Measurements from ENCODE around the gene MYOT. TPM values are rescaled to one million over a fixed set of nuclear protein-coding genes. Genes with fewer than 3 reads are reported as not detected.
"Not testable (repeated sequence)": the region's sequence is repeated elsewhere in the genome, so short reads cannot be mapped to it uniquely, and the experiment has no call there.

The MYOT gene
- total RNA-seq, result not detected in 2 replicates

GRCh38 chr5:137867664-137868063 lies at the start of gene MYOT:
Gene MYOT (plus strand): TSS chr5:137867860. CDS start chr5:137870652, 2,792 bp downstream.
- no peak for DNase-seq (ENCODE audit: low read depth, low spot score)

GRCh38 chr5:137819766-137820165 lies 47.9 kb upstream of the MYOT start:
- DNase-seq (ENCODE audit: low read depth, low spot score), result no peak

GRCh38 chr5:137822158-137822764 lies 45.4 kb upstream of the MYOT start:
- DNase-seq (ENCODE audit: low read depth, low spot score), result no peak

- no peak for DNase-seq (ENCODE audit: low read depth, low spot score)
These were observed 44.7 kb upstream of the MYOT start for GRCh38 chr5:137822984-137823383.

GRCh38 chr5:137825165-137825564 lies 42.5 kb upstream of the MYOT start:
- no peak for DNase-seq (ENCODE audit: low read depth, low spot score)

GRCh38 chr5:137826067-137826466 lies 41.6 kb upstream of the MYOT start:
- no peak for DNase-seq (ENCODE audit: low read depth, low spot score)

- DNase-seq (ENCODE audit: low read depth, low spot score), result no peak
These were observed 39.5 kb upstream of the MYOT start for GRCh38 chr5:137828180-137828579.

GRCh38 chr5:137828664-137829063 lies 39.0 kb upstream of the MYOT start:
- no peak for DNase-seq (ENCODE audit: low read depth, low spot score)

- no peak for DNase-seq (ENCODE audit: low read depth, low spot score)
These were observed 36.6 kb upstream of the MYOT start for GRCh38 chr5:137831105-137831504.

GRCh38 chr5:137831526-137831925 lies 36.1 kb upstream of the MYOT start:
- DNase-seq (ENCODE audit: low read depth, low spot score), result no peak

GRCh38 chr5:137832416-137832815 lies 35.2 kb upstream of the MYOT start:
- no peak for DNase-seq (ENCODE audit: low read depth, low spot score)

GRCh38 chr5:137833463-137833862 lies 34.2 kb upstream of the MYOT start:
- no peak for DNase-seq (ENCODE audit: low read depth, low spot score)

- no peak for DNase-seq (ENCODE audit: low read depth, low spot score)
These were observed 33.1 kb upstream of the MYOT start for GRCh38 chr5:137834498-137835049.

- no peak for DNase-seq (ENCODE audit: low read depth, low spot score)
These were observed 31.4 kb upstream of the MYOT start for GRCh38 chr5:137836298-137836697.

- DNase-seq (ENCODE audit: low read depth, low spot score), result no peak
These were observed 30.7 kb upstream of the MYOT start for GRCh38 chr5:137836997-137837396.

GRCh38 chr5:137837491-137838394 lies 29.9 kb upstream of the MYOT start:
- DNase-seq (ENCODE audit: low read depth, low spot score), result no peak

GRCh38 chr5:137838976-137839375 lies 28.7 kb upstream of the MYOT start:
- no peak for DNase-seq (ENCODE audit: low read depth, low spot score)

- no peak for DNase-seq (ENCODE audit: low read depth, low spot score)
These were observed 25.4 kb upstream of the MYOT start for GRCh38 chr5:137842296-137842695.

- no peak for DNase-seq (ENCODE audit: low read depth, low spot score)
These were observed 23.9 kb upstream of the MYOT start for GRCh38 chr5:137843676-137844299.

GRCh38 chr5:137845472-137845871 lies 22.2 kb upstream of the MYOT start:
- no peak for DNase-seq (ENCODE audit: low read depth, low spot score)

- no peak for DNase-seq (ENCODE audit: low read depth, low spot score)
These were observed 20.0 kb upstream of the MYOT start for GRCh38 chr5:137847687-137848086.

- DNase-seq (ENCODE audit: low read depth, low spot score), result not testable (repeated sequence)
These were observed 14.5 kb upstream of the MYOT start for GRCh38 chr5:137853165-137853564.
